GM19193 (cell line): ENCODE results near the gene GIMD1.

Experiments used
- POLR2A ChIP-seq: IDR thresholded peaks from 4 replicates; pipeline ENCODE4 v1.6.1; 2011; ENCODE audit not compliant: insufficient read depth, insufficient read length; ENCODE audit errors: extremely low read depth

Gene GIMD1

GRCh38 chr4:106358899-106359298 lies 9.7 kb downstream of the GIMD1 start:
- TF ChIP-seq POLR2A, result no peak

- TF ChIP-seq POLR2A, result no peak
Observed at GRCh38 chr4:106355193-106355592, 13.4 kb downstream of the GIMD1 start.

DNA sequence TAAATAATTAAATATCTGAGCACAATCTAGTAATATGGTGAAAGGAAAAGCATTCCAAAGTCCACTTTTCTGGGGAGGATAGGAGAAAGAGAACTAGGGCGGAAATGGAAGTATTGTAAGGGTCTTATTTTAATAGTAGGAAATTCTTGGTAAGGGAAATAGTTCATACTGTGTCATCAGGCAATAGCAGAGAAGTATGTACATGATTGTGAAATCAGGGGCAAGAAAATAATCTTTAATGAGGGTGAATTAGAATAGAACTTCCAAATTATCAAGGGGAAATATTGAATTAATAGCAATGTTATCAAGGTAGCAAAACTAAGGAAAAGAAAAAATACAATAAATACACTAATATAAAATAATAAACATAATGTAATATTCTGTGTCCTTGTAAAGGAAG lies 14.8 kb downstream of the GIMD1 start:
- no peak for TF ChIP-seq POLR2A

- no peak for TF ChIP-seq POLR2A
Observed at GRCh38 chr4:106351016-106351415, 17.6 kb downstream of the GIMD1 start.

- TF ChIP-seq POLR2A, result no peak
Observed at GRCh38 chr4:106347167-106347566, 21.4 kb downstream of the GIMD1 start.

DNA sequence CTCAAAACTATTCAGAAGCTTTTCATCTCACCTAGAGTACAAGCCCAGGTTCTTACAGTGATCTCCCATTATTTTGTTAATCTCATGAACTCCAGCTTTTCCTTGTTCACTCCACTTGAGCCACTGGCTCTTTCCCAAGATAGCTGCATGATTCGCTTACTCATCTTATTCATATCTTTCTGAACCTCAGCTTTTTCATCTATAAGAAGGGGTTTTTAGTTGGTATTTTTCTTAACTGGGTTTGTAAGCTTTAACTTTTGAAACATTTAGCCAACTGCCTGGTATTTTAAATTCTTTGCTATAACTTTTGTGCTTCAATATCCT lies 24.0 kb downstream of the GIMD1 start:
- no peak for TF ChIP-seq POLR2A

DNA sequence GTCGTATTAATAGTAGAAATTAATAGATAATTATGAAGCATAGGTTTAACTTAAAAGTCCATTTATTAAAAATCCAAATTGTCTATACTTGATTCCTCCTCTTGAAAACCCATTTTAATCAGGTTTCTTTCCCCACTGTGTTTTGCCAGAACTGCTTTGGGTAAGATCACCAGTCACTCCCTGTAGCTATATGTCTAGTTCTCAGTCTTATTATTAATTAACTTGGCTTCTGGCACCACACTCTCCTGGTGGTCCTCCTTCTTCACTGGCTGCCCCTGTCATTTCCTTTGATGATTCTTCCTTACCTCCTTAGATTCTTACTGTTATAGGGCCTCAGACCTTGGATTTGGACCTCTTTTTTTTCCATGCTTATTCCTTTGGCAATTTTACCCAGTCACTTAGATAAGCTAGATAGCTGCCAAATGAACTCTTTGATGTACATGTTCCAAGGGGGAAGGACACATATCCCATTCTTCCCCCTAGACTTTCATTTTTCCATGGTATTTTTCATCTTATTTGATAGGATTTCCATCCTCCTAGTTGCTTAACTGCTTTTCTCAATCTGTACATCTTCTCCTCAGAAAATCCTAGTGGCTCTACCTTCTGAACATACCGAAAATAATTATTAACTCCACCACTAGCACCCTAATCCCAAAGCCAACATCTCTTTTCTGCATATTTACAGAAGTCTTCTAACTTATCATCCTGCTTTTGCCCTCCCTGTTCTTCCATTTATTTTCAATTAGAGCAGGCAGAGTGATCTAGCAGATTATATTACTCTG lies 24.5 kb downstream of the GIMD1 start:
- no peak for TF ChIP-seq POLR2A

DNA sequence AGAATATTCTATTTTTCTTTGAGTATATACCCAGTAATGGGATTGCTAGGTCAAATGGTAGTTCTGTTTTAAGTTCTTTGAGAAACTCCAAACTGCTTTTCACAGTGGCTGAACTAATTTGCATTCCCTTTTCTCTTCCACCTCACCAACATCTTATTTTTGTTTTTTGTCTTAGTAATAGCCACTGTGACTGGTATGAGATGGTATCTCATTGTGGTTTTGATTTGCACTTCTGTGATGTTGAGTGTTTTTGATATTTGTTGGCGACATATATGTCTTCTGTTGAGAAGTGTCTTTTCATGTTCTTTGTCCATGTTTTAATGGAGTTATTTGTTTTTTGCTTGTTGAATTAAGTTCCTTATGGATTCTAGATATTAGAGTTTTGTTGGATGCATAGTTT lies 27.8 kb downstream of the GIMD1 start:
- no peak for TF ChIP-seq POLR2A

- TF ChIP-seq POLR2A, result no peak
Observed at GRCh38 chr4:106339431-106339830, 29.1 kb downstream of the GIMD1 start.

- no peak for TF ChIP-seq POLR2A
Observed at GRCh38 chr4:106338671-106339070, 29.9 kb downstream of the GIMD1 start.

- no peak for TF ChIP-seq POLR2A
Observed at GRCh38 chr4:106337916-106338315, 30.7 kb downstream of the GIMD1 start.

GRCh38 chr4:106336618-106337017 lies 32.0 kb downstream of the GIMD1 start:
- no peak for TF ChIP-seq POLR2A

- no peak for TF ChIP-seq POLR2A
Observed at GRCh38 chr4:106334741-106335470, 33.7 kb downstream of the GIMD1 start.

- TF ChIP-seq POLR2A, result no peak
Observed at GRCh38 chr4:106333186-106333585, 35.4 kb downstream of the GIMD1 start.

DNA sequence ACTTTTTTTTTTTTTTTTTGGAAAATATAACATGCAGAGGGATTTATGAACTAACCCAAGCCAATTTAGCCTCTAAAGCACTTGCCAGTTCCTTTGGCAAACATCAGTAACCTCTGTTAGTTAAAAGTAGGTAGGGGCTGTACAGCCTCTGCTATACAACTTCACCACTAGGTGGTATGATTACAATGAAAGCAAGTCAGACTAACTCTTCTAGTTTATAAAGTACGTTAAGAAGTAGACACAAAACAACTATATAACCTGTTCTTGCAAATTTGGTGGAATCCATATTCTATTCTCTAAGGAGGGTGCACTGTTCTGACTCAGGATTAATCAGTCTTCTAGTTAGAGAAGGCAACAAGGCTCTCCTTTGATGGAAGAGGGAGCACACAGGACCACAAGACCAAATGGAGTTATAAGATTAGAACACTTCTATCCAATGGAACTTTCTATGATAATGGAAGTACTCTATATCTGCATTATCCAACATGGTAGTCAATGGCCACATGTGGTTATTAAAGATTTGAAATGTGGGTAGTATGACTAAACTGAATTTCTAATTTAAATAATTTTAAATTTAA lies 39.4 kb downstream of the GIMD1 start:
- TF ChIP-seq POLR2A, result no peak

- no peak for TF ChIP-seq POLR2A
Observed at GRCh38 chr4:106325800-106326199, 42.8 kb downstream of the GIMD1 start.
